ENCODE results near the gene APOF. TPM values are rescaled to one million over a fixed set of nuclear protein-coding genes. Genes with fewer than 3 reads are reported as not detected.

The APOF gene
- total RNA-seq, 1 experiment from 2014 or later = not detected

DNA sequence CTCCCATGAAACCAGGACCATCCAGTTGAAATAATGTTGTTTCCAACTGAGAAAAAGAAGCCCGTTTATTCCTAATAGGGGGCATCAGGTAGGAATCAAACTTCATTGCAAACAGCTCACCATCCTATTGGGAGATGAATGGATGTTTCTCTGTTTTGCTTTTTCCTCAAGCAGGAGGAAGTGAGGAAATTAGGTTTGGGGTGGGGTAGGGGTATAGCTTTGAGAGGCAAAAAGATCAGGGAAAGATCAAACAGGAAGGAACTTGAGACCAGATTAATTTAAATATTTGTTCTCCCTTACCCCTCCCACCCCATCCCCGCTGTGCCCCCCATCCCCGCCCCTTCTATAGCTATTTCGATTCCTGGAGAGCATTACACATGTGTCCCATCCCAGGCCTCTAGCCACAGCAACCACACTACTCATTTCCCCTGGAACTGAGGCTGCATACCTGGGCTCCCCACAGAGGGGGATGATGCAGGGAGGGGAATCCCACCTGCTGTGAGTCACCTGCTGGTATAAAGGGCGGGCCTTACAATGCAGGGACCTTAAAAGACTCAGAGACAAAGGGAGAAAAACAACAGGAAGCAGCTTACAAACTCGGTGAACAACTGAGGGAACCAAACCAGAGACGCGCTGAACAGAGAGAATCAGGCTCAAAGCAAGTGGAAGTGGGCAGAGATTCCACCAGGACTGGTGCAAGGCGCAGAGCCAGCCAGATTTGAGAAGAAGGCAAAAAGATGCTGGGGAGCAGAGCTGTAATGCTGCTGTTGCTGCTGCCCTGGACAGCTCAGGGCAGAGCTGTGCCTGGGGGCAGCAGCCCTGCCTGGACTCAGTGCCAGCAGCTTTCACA is 24.1 kb downstream of the APOF start, which contains the start of gene IL23A:
Gene IL23A, plus strand, starts transcription at position 577 of the 850 bp plus-strand sequence. Its CDS starts 161 bp downstream, at position 738.
- H3K27ac Mint-ChIP-seq = peak within 1 kb of the TSS; percentile 81 to 96 (median 84); a peak in 6 of 7 replicates
- H3K14ac ChIP-seq (ENCODE audit: insufficient read depth, low read length) = peak within 1 kb of the TSS; percentile 56
- no peak within 1 kb of the TSS for H3K23ac ChIP-seq (ENCODE audit: insufficient read length, low read depth, low read length)
- no peak within 1 kb of the TSS for H3K4ac ChIP-seq (ENCODE audit: low read depth, low read length)
- peak within 1 kb of the TSS; percentile 68 for H3K18ac ChIP-seq (ENCODE audit: insufficient read length, low read depth, low read length)
- H3K9ac ChIP-seq (ENCODE audit: extremely low read depth, insufficient read length, low read length) = no peak within 1 kb of the TSS
- H3T11ph ChIP-seq (ENCODE audit: low read length) = peak within 1 kb of the TSS; percentile 72
- no peak within 1 kb of the TSS for H4K5ac ChIP-seq (ENCODE audit: insufficient read length, low read depth, low read length)
- no peaks in the 10 kb centered on the region for H3K27me3 ChIP-seq (ENCODE audit: insufficient read depth, low read length)
- no peaks in the 10 kb centered on the region for H3K9me3 Mint-ChIP-seq
- H2BK5ac ChIP-seq (ENCODE audit: insufficient read length, low read length) = no peak within 1 kb of the TSS
- H3K56ac ChIP-seq (ENCODE audit: insufficient read length, low read depth, low read length) = no peak within 1 kb of the TSS
- peak within 1 kb of the TSS; percentile 49 for H3K27ac ChIP-seq (ENCODE audit: insufficient read length, low read depth, low read length)
- peak within 1 kb of the TSS; percentile 52 for H3K4me2 ChIP-seq (ENCODE audit: insufficient read depth, insufficient read length, low read length)
- H3K4me1 ChIP-seq (ENCODE audit: insufficient read depth, low read length) = peaks cover 21% of the 10 kb centered on the region
- no peaks in the 10 kb centered on the region for H3K79me2 ChIP-seq (ENCODE audit: insufficient read depth, low read length)
- H3K9me3 ChIP-seq (ENCODE audit: control insufficient read depth, low read depth, low read length) = no peaks in the 10 kb centered on the region
- peak; percentile 81 for DNase-seq
- no peak within 1 kb of the TSS for H2AK5ac ChIP-seq (ENCODE audit: insufficient read length, low read length)
- H2AFZ ChIP-seq (ENCODE audit: low read length) = no peak within 1 kb of the TSS
- H2BK20ac ChIP-seq (ENCODE audit: low read depth, low read length, poor library complexity, severe bottlenecking) = no peak within 1 kb of the TSS
- H3K27me3 Mint-ChIP-seq (ENCODE audit: low read depth) = peaks cover 11% of the 10 kb centered on the region
- H2BK15ac ChIP-seq (ENCODE audit: low read depth, low read length) = no peak within 1 kb of the TSS
- H3K4me1 Mint-ChIP-seq = peaks cover 33 to 36% of the 10 kb centered on the region in 2 experiments
- H3K23me2 ChIP-seq (ENCODE audit: insufficient read length, low read depth, low read length, poor library complexity, severe bottlenecking) = peaks cover 4% of the 10 kb centered on the region
- H2BK120ac ChIP-seq (ENCODE audit: low read depth, low read length, poor library complexity, severe bottlenecking) = no peak within 1 kb of the TSS
- H3K36me3 Mint-ChIP-seq (ENCODE audit: insufficient read depth in 1 of 3, low read depth in 3 of 3) = peaks cover 2 to 17% (median 10%) of the 10 kb centered on the region in 3 experiments; a peak in 6 of 7 replicates
- no CpG with 5 or more reads among the region's 9 CpGs for WGBS (ENCODE audit: extremely low coverage, insufficient read length, low lambda C conversion rate)
- no peaks in the 10 kb centered on the region for H4K20me1 ChIP-seq (ENCODE audit: control insufficient read depth, insufficient read depth, insufficient read length)
- H3K4me3 Mint-ChIP-seq = peak within 1 kb of the TSS; percentile 52 to 68
- H3K79me1 ChIP-seq (ENCODE audit: insufficient read depth, low read depth, low read length, poor library complexity, severe bottlenecking) = no peaks in the 10 kb centered on the region
- no peak within 1 kb of the TSS for H2BK12ac ChIP-seq (ENCODE audit: insufficient read length, low read depth, low read length)
- H4K91ac ChIP-seq (ENCODE audit: insufficient read length, low read depth, low read length) = no peak within 1 kb of the TSS
- no peak for TF ChIP-seq CTCF (conservative IDR thresholded peaks at IDR 0.05)
- H4K8ac ChIP-seq (replicated peaks; ENCODE audit: insufficient read length, low read depth, low read length) = no peak within 1 kb of the TSS
